IMR-90 (cell line): ENCODE results near the gene CNNM2. TPM values are rescaled to one million over a fixed set of nuclear protein-coding genes. Genes with fewer than 3 reads are reported as not detected.

Experiments used
- ATAC-seq: fragments of 200-7000 bp; cut with Tn5 transposase; 2 replicates; pipeline ENCODE4 v1.9.1; 2020; ENCODE audit warnings: low read depth, mild to moderate bottlenecking, moderate library complexity
- BruUV-seq: library from RNA; stranded (reverse); fragments of 400-500 nt; replicated peaks from 2 replicates; lab custom pipeline; 2021; lab: Mats Ljungman, UMichigan
- CTCF ChIA-PET: fragments of 300-600 bp; formaldehyde crosslinking; extraction: SDS; loops from one replicate; lab custom pipeline; 2021; ENCODE audit warnings: antibody characterized with exemption; lab: Yijun Ruan, JAX
- POLR2A ChIA-PET: fragments of 300-600 bp; sonication (Branson Sonifier 250); formaldehyde crosslinking; loops from one replicate; lab custom pipeline; 2022; ENCODE audit warnings: antibody characterized with exemption; ENCODE audit not compliant: unreplicated experiment; lab: Charles Lee
- DNase-seq: peaks from one replicate; pipeline ENCODE4 v3.0.0; 2013
- H2AFZ ChIP-seq: replicated peaks from 2 replicates; pipeline ENCODE3; 2013; ENCODE audit warnings: low read length, mild to moderate bottlenecking; ENCODE audit not compliant: poor library complexity
- H2AK5ac ChIP-seq: 2 replicates; pipeline ENCODE4 v1.6.1; 2013; ENCODE audit warnings: low read depth, low read length, inconsistent platforms
- H2AK9ac ChIP-seq: replicated peaks from 2 replicates; pipeline ENCODE3; 2013; ENCODE audit warnings: mild to moderate bottlenecking, low read depth, low read length, moderate library complexity; ENCODE audit not compliant: poor library complexity
- H2BK120ac ChIP-seq: 2 replicates; pipeline ENCODE4 v1.6.1; 2013; ENCODE audit warnings: low read depth, low read length, inconsistent platforms
- H2BK15ac ChIP-seq: 3 replicates; pipeline ENCODE4 v1.6.1; 2013; ENCODE audit warnings: low read depth, low read length, inconsistent platforms
- H2BK20ac ChIP-seq: 2 replicates; pipeline ENCODE4 v1.6.1; 2013; ENCODE audit warnings: low read depth, mild to moderate bottlenecking, inconsistent platforms, low read length, moderate library complexity
- H2BK5ac ChIP-seq: 2 replicates; pipeline ENCODE4 v1.6.1; 2013; ENCODE audit warnings: mild to moderate bottlenecking, low read depth, low read length, inconsistent platforms; ENCODE audit not compliant: poor library complexity, severe bottlenecking
- H3K14ac ChIP-seq: replicated peaks from 2 replicates; pipeline ENCODE4 v1.6.1; 2013; ENCODE audit warnings: low read depth, low read length, inconsistent platforms
- H3K18ac ChIP-seq: 2 replicates; pipeline ENCODE4 v1.6.1; 2013; ENCODE audit warnings: low read depth, low read length, control low read depth
- H3K23ac ChIP-seq: 2 replicates; pipeline ENCODE4 v1.6.1; 2013; ENCODE audit warnings: low read depth, low read length, inconsistent platforms
- H3K27ac ChIP-seq: 2 replicates; pipeline ENCODE4 v1.5.1; 2013; ENCODE audit warnings: mild to moderate bottlenecking, control low read depth, low read length; ENCODE audit not compliant: insufficient read depth
- H3K27me3 ChIP-seq: 2 replicates; pipeline ENCODE4 v1.6.1; 2013; ENCODE audit warnings: low read length; ENCODE audit not compliant: control insufficient read depth, insufficient read depth
- H3K36me3 ChIP-seq: 2 replicates; pipeline ENCODE4 v1.6.1; 2013; ENCODE audit warnings: low read length, mixed read lengths; ENCODE audit not compliant: control insufficient read depth, insufficient read depth
- H3K4ac ChIP-seq: 2 replicates; pipeline ENCODE4 v1.6.1; 2013; ENCODE audit warnings: low read depth, low read length, inconsistent platforms
- H3K4me1 ChIP-seq: 2 replicates; pipeline ENCODE4 v1.6.1; 2013; ENCODE audit warnings: low read length, mixed read lengths; ENCODE audit not compliant: control insufficient read depth, insufficient read depth
- H3K4me2 ChIP-seq: 2 replicates; pipeline ENCODE4 v1.6.1; 2013; ENCODE audit warnings: low read depth, mild to moderate bottlenecking, control low read depth, low read length, moderate library complexity
- H3K4me3 ChIP-seq: 2 replicates; pipeline ENCODE4 v1.5.1; 2013; ENCODE audit warnings: low read depth, mild to moderate bottlenecking, control low read depth, low read length, moderate library complexity; ENCODE audit not compliant: insufficient read depth
- H3K56ac ChIP-seq: 2 replicates; pipeline ENCODE4 v1.6.1; 2013; ENCODE audit warnings: low read length, inconsistent platforms; ENCODE audit not compliant: insufficient read depth; ENCODE audit errors: extremely low read depth
- H3K79me1 ChIP-seq, 2 experiments: 2 replicates each; pipeline ENCODE4 v1.6.1; 2013; ENCODE audit warnings: low read length in 2 of 2, inconsistent platforms in 1 of 2, low read depth in 1 of 2
- H3K9ac ChIP-seq: 2 replicates; pipeline ENCODE4 v1.6.1; 2013; ENCODE audit warnings: low read depth, low read length, control low read depth
- H3K9me1 ChIP-seq: 2 replicates; pipeline ENCODE4 v1.6.1; 2013; ENCODE audit warnings: low read length, inconsistent platforms; ENCODE audit not compliant: insufficient read depth
- H3K9me3 ChIP-seq: 2 replicates; pipeline ENCODE4 v1.6.1; 2013; ENCODE audit warnings: low read length; ENCODE audit not compliant: control insufficient read depth, insufficient read depth
- H4K20me1 ChIP-seq: 2 replicates; pipeline ENCODE4 v1.6.1; 2013; ENCODE audit warnings: low read length, inconsistent platforms; ENCODE audit not compliant: insufficient read depth
- H4K5ac ChIP-seq: 2 replicates; pipeline ENCODE4 v1.6.1; 2013; ENCODE audit warnings: mild to moderate bottlenecking, low read depth, low read length, control low read depth
- H4K8ac ChIP-seq, 2 experiments: 2 replicates each; pipeline ENCODE4 v1.6.1; 2013; ENCODE audit warnings: low read depth in 2 of 2, low read length in 2 of 2, control low read depth in 1 of 2, inconsistent platforms in 1 of 2
- H4K91ac ChIP-seq: 2 replicates; pipeline ENCODE4 v1.6.1; 2013; ENCODE audit warnings: low read depth, low read length, inconsistent platforms; ENCODE audit not compliant: insufficient read depth
- BHLHE40 ChIP-seq: fragments of 150-350 bp; IDR thresholded peaks from 2 replicates; pipeline ENCODE4 v1.6.1; 2016; ENCODE audit warnings: mild to moderate bottlenecking, low read depth, low read length
- CEBPB ChIP-seq: IDR thresholded peaks from 2 replicates; pipeline ENCODE4 v1.6.1; 2012; ENCODE audit warnings: low read depth, low read length, improper control_type of control experiment
- CHD1 ChIP-seq: IDR thresholded peaks from 2 replicates; pipeline ENCODE4 v1.6.1; 2012; ENCODE audit warnings: low read depth, low read length, improper control_type of control experiment
- CTCF ChIP-seq: conservative IDR thresholded peaks from 2 replicates; pipeline ENCODE4 v1.5.1; 2012; ENCODE audit warnings: mild to moderate bottlenecking, low read depth, low read length, improper control_type of control experiment
- ELK1 ChIP-seq: fragments of 150-350 bp; IDR thresholded peaks from 2 replicates; pipeline ENCODE4 v1.6.1; 2016; ENCODE audit warnings: low read depth, mild to moderate bottlenecking, low read length, moderate library complexity, borderline replicate concordance
- MAFK ChIP-seq: IDR thresholded peaks from 2 replicates; pipeline ENCODE4 v1.6.1; 2012; ENCODE audit warnings: low read depth, low read length, improper control_type of control experiment
- MAZ ChIP-seq: IDR thresholded peaks from 2 replicates; pipeline ENCODE4 v1.6.1; 2012; ENCODE audit warnings: low read depth, mild to moderate bottlenecking, low read length, improper control_type of control experiment, moderate library complexity, borderline replicate concordance
- MXI1 ChIP-seq: IDR thresholded peaks from 2 replicates; pipeline ENCODE4 v1.6.1; 2012; ENCODE audit warnings: low read depth, mild to moderate bottlenecking, low read length, moderate library complexity, borderline replicate concordance
- POLR2A ChIP-seq: IDR thresholded peaks from 2 replicates; pipeline ENCODE4 v1.6.1; 2012; ENCODE audit warnings: mild to moderate bottlenecking, low read depth, low read length
- RAD21 ChIP-seq: IDR thresholded peaks from 2 replicates; pipeline ENCODE4 v1.6.1; 2012; ENCODE audit warnings: low read length, improper control_type of control experiment
- RCOR1 ChIP-seq: IDR thresholded peaks from 2 replicates; pipeline ENCODE4 v1.6.1; 2012; ENCODE audit warnings: mild to moderate bottlenecking, low read length, improper control_type of control experiment; ENCODE audit not compliant: insufficient replicate concordance
- SMC3 ChIP-seq: fragments of 150-350 bp; IDR thresholded peaks from 2 replicates; pipeline ENCODE4 v1.6.1; 2016; ENCODE audit warnings: low read depth, mild to moderate bottlenecking, antibody characterized with exemption, low read length, moderate library complexity
- USF2 ChIP-seq: fragments of 150-350 bp; IDR thresholded peaks from 2 replicates; pipeline ENCODE4 v1.6.1; 2017; ENCODE audit warnings: mild to moderate bottlenecking, antibody characterized with exemption, low read length, low read depth
- WGBS, 2 experiments: methylation state at CpG; one replicate each; pipeline versions ENCODE4 v1.1.5 to v1.1.7; 2013; ENCODE audit warnings: missing lambda C conversion rate in 2 of 2; ENCODE audit not compliant: insufficient read length in 1 of 2; ENCODE audit errors: extremely low coverage in 2 of 2; 5-methylcytosine and 5-hydroxymethylcytosine counted together
- dilution Hi-C: fragments of 300-500 bp; cut with HindIII; formaldehyde crosslinking; loops from one replicate; pipeline ENCODE4 v1.14.3; 2018; ENCODE audit warnings: low sequenced_read_pairs; ENCODE audit not compliant: unreplicated experiment
- in situ Hi-C: fragments of 300-500 bp; cut with MboI; formaldehyde crosslinking; loops from 3 replicates; pipeline ENCODE4 v1.14.3; 2019; ENCODE audit warnings: low sequenced_read_pairs, inconsistent platforms, mixed read lengths
- intact Hi-C: fragments of 100-400 bp; cut with micrococcal nuclease; formaldehyde crosslinking; loops from 2 replicates; pipeline ENCODE4 v1.10.0; 2022
- polyA plus RNA-seq, 3 experiments: library from polyadenylated mRNA; depleted of rRNA; stranded (reverse); fragments of >200 nt; gene quantifications; 2 replicates each; pipeline ENCODE4 v1.2.3, GENCODE V29; 2012; ENCODE audit warnings: low replicate concordance in 1 of 3
- total RNA-seq: library from RNA; depleted of rRNA; stranded (reverse); fragments of >200 nt; gene quantifications from 2 replicates; pipeline ENCODE4 v1.2.3, GENCODE V29; 2012

CNNM2 gene
- total and polyA plus RNA-seq, 2 of the 4 experiments (the other 2 are of a cell fraction) = 4.7 to 5.6 TPM

- dilution Hi-C loops (no loop called here), in situ Hi-C loops (loop anchor here (5.0 to 10.0 kb wide), 2 partner anchors 146 to 328 kb away; partner anchors contain the start of gene CNNM2), intact Hi-C loops (no loop called here)
- no peak overlapping the region for H3K4me2 ChIP-seq
- H3K27me3 ChIP-seq = no peaks in the 10 kb centered on the region
- no peak overlapping the region for H3K23ac ChIP-seq
- BruUV-seq = no TSS peak
- H2AFZ ChIP-seq = no peak overlapping the region
- no peak overlapping the region; the same call in none of the 2 replicates for H2BK20ac ChIP-seq
- no peak overlapping the region for H3K18ac ChIP-seq
- H3K27ac ChIP-seq = no peak overlapping the region
- H3K4ac ChIP-seq = peak overlapping the region; percentile 53; the same call in 1 of the 2 replicates
- ChIA-PET CTCF (interaction anchor here (1.1 kb wide), 1 partner anchor 145 kb away, joined by 3 read pairs; the partner anchor contains the start of gene CNNM2), POLR2A (no interaction called here)
- H2BK15ac ChIP-seq = no peak overlapping the region
- H3K9me3 ChIP-seq = peaks cover 6% of the 10 kb centered on the region; the same call in 1 of the 2 replicates
- WGBS, 2 experiments = 68% methylated on average over 2 of the region's 15 CpGs; no CpG with 5 or more reads in 1 of the 2 experiments
- ATAC-seq = no peak; the same call in 1 of the 2 replicates
- peak overlapping the region in 1 of 2 experiments; percentile 26; a peak in 1 of 4 replicates for H4K8ac ChIP-seq
- DNase-seq = no peak
- H3K14ac ChIP-seq = no peak overlapping the region
- peak overlapping the region; percentile 68 for H4K91ac ChIP-seq
- H2AK9ac ChIP-seq = no peak overlapping the region
- no peaks in the 10 kb centered on the region for H4K20me1 ChIP-seq
- H3K4me1 ChIP-seq = peaks cover 3% of the 10 kb centered on the region; the same call in 1 of the 2 replicates
- H3K9me1 ChIP-seq = peaks cover 9% of the 10 kb centered on the region; the same call in 1 of the 2 replicates
- H3K4me3 ChIP-seq = no peak overlapping the region
- no peak overlapping the region for H3K9ac ChIP-seq
- H2AK5ac ChIP-seq = 0 out of 2 replicates have a peak overlapping the region, but pooled peaks have one; percentile 18
- 0 out of 2 replicates have a peak overlapping the region, but pooled peaks have one; percentile 12 for H4K5ac ChIP-seq
- H2BK5ac ChIP-seq = no peak overlapping the region
- no peak overlapping the region for H3K56ac ChIP-seq
- H2BK120ac ChIP-seq = peak overlapping the region; percentile 55; the same call in 1 of the 2 replicates
- H3K36me3 ChIP-seq = peaks cover 7% of the 10 kb centered on the region
- H3K79me1 ChIP-seq = peaks cover 5 to 36% of the 10 kb centered on the region in 2 experiments; a peak in 3 of 4 replicates
- TF ChIP-seq USF2 (no peak), RCOR1 (no peak), CTCF (peak; percentile 35), MAFK (no peak), MAZ (no peak), CEBPB (no peak), MXI1 (no peak), BHLHE40 (no peak), CHD1 (no peak), POLR2A (no peak), ELK1 (no peak), RAD21 (peak; percentile 58), SMC3 (peak; percentile 62)
These were observed 144.9 kb downstream of the CNNM2 start for GRCh38 chr10:103062854-103063590.
